SK-N-SH treated with all-trans-retinoic acid at 6 μM for 48 hours (cell line): ENCODE results near the gene SP100.

Experiments used
- BACH2 ChIP-seq: fragments of 250-450 bp; sonication (Bioruptor Pico); IDR thresholded peaks from 2 replicates; pipeline ENCODE4 v1.9.0; 2021; ENCODE audit warnings: mild to moderate bottlenecking, borderline replicate concordance
- RARB ChIP-seq: fragments of 250-450 bp; sonication (Bioruptor Pico); IDR thresholded peaks from 2 replicates; pipeline ENCODE4 v1.8.0; 2021; ENCODE audit warnings: mild to moderate bottlenecking, moderate library complexity
- TCF4 ChIP-seq: fragments of 250-450 bp; sonication (Bioruptor Pico); IDR thresholded peaks from 2 replicates; pipeline ENCODE4 v1.8.0; 2021; ENCODE audit warnings: mild to moderate bottlenecking, moderate library complexity, borderline replicate concordance
- ZFP3 ChIP-seq: fragments of 250-450 bp; sonication (Bioruptor Pico); IDR thresholded peaks from 2 replicates; pipeline ENCODE4 v1.5.0; 2020; ENCODE audit warnings: mild to moderate bottlenecking, moderate library complexity
- ZFP30 ChIP-seq: fragments of 450-650 bp; formaldehyde crosslinking; IDR thresholded peaks from 2 replicates; pipeline ENCODE4 v1.5.0; 2022; ENCODE audit warnings: mild to moderate bottlenecking, moderate library complexity
- TF ChIP-seq, protein P1 (sequence below): fragments of 250-450 bp; sonication (Bioruptor Pico); IDR thresholded peaks from 2 replicates; pipeline ENCODE4 v1.8.0; 2020; ENCODE audit warnings: mild to moderate bottlenecking, moderate library complexity, borderline replicate concordance
- TF ChIP-seq, protein P2 (sequence below): fragments of 250-450 bp; sonication (Bioruptor Pico); IDR thresholded peaks from 2 replicates; pipeline ENCODE4 v1.5.1; 2021; ENCODE audit warnings: mild to moderate bottlenecking, moderate library complexity

DNA sequence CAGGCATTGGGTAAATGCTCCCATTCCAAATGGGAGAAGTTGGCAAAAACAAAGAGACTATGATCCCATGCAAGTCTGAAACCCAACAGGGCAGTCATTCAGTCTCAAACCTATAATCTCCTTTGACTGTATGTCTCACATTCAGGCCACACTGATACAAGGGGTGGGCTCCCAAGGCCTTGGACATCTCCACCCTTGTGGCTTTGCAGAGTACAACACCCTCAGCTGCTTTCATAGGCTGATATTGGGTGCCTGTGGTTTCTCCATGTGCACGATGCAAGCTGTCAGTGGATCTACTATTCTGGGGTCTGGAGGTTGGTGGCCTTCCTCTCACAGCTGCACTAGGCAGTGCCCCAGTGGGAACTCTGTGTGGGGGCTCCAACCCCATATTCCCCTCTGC lies 155.0 kb downstream of the SP100 start:
- TF ChIP-seq ZFP3, result no peak
- no peak for TF ChIP-seq RARB (CRISPR knock-in tag)
- TF ChIP-seq, protein P1, sequence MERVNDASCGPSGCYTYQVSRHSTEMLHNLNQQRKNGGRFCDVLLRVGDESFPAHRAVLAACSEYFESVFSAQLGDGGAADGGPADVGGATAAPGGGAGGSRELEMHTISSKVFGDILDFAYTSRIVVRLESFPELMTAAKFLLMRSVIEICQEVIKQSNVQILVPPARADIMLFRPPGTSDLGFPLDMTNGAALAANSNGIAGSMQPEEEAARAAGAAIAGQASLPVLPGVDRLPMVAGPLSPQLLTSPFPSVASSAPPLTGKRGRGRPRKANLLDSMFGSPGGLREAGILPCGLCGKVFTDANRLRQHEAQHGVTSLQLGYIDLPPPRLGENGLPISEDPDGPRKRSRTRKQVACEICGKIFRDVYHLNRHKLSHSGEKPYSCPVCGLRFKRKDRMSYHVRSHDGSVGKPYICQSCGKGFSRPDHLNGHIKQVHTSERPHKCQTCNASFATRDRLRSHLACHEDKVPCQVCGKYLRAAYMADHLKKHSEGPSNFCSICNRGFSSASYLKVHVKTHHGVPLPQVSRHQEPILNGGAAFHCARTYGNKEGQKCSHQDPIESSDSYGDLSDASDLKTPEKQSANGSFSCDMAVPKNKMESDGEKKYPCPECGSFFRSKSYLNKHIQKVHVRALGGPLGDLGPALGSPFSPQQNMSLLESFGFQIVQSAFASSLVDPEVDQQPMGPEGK (CRISPR knock-in tag), result no peak
- no peak for TF ChIP-seq BACH2 (CRISPR knock-in tag)
- no peak for TF ChIP-seq TCF4 (CRISPR knock-in tag)
- no peak for TF ChIP-seq ZFP30 (CRISPR knock-in tag)
- TF ChIP-seq, protein P2, sequence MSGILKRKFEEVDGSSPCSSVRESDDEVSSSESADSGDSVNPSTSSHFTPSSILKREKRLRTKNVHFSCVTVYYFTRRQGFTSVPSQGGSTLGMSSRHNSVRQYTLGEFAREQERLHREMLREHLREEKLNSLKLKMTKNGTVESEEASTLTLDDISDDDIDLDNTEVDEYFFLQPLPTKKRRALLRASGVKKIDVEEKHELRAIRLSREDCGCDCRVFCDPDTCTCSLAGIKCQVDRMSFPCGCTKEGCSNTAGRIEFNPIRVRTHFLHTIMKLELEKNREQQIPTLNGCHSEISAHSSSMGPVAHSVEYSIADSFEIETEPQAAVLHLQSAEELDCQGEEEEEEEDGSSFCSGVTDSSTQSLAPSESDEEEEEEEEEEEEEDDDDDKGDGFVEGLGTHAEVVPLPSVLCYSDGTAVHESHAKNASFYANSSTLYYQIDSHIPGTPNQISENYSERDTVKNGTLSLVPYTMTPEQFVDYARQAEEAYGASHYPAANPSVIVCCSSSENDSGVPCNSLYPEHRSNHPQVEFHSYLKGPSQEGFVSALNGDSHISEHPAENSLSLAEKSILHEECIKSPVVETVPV, result no peak
